COR-L47 (cell line): ENCODE measurements around the gene ZNF573.
"Not testable (repeated sequence)": the region's sequence is repeated elsewhere in the genome, so short reads cannot be mapped to it uniquely, and the experiment has no call there.

Source experiments
- DNase-seq: peaks from one replicate; lab custom pipeline; 2025; lab: John Stamatoyannopoulos, UW

The ZNF573 gene

DNA sequence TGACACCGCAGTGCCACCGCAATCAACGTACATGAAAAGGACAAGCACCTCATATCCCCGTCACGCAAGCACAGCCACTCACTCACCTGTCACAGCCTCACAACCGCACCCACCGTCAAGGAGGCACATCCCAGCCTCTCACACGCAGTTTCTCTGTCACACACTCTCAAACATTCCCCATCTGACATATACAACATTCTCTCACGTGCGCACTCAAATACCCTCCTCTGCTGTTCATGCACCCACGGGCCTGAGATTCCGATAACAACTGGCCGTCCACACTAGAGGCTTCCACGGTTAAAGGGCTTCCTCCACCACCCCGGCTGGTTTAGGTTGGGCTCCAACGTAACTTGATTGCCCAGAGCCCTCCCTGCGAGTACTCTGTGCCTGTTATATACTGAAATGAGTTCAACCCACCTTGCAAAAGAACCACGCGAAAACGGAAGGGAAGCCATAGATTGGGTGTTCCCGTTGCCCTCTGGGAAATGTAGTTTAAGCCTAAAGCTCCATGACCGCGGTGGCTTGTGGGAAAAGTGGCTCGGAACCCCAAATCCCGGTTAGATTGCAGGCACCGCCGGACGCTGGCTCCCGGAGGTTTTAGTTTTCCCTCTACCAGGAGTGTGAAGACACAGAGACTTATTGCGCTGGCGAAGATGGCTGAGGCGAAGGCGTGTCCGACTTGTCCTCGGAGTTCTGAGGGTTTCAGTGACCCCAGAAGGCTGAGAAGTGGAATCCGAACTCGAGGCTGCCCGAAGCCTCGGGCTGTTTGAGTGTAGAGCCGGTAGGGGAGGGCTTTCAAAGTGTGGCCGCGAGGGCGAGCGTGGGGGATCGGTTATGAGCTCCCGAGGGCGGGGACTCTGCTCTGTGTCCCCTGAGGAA lies at the start of gene ZNF573:
TSS of gene ZNF573 (minus strand) at position 460 of the 879 bp plus-strand sequence. CDS start 5,857 bp downstream, outside the sequence.
- peak; percentile 78 for DNase-seq

DNA sequence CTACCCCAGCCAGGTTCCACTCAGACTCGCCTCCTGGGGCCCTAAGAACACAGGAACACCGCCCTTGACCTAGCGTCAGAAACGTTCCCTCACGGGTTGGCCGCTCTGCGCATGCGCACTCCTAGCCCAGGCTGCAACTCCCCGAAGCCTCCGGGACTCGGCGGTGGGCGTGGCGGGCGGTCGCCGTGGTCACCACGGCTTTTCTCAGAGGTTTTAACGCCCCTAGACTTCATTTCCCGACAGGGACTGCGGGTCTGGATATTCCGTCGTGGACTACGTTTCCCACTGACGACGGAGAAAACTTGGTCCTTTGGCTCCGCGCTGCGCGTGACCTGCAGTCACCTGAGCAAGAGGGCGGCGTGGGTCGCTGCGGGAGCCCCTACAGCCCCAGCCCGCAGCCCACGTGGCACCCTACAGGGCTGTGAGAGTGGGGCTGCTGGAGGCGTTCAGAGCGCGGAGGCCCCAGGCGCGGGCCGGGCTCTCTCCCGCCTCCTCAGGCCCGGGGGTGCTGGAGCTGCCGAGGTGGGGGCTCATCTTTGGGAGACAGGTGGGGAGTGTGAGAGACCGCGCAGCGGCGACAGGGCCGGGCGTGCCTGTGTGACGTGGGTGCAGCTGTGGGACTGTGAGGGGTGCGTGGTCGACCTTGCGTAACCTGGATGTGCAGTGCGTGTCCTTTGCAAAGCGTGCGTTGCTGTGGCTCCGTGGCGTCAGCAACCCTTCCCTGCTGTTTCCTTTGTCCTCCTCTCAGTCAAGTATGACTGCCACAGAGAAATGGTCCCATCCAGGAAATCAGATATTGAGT lies 38.0 kb upstream of the ZNF573 start:
- no peak for DNase-seq

GRCh38 chr19:37815611-37816010 lies 36.2 kb upstream of the ZNF573 start:
- DNase-seq, result not testable (repeated sequence)

GRCh38 chr19:37813340-37813739 lies 34.0 kb upstream of the ZNF573 start:
- no peak for DNase-seq

DNA sequence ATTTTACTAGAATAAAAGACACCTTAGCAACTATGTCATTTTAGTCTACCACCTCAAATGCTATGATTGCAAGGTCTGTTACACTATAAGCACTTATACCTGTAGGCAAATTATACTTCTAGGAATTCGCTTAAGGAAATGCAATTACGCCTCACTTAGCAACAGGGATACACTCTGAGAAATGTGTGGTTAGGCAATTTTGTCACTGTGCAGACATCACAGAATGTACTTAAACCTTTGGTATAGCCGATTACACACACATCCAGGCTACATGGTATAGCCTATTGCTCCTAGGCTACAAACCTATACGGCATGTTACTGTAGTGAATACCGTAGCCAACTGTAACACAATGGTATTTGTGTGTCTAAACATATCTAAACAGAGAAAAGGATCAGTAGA lies 30.0 kb upstream of the ZNF573 start:
- no peak for DNase-seq

- DNase-seq, result no peak
These were observed 24.0 kb upstream of the ZNF573 start for GRCh38 chr19:37803249-37803840.

DNA sequence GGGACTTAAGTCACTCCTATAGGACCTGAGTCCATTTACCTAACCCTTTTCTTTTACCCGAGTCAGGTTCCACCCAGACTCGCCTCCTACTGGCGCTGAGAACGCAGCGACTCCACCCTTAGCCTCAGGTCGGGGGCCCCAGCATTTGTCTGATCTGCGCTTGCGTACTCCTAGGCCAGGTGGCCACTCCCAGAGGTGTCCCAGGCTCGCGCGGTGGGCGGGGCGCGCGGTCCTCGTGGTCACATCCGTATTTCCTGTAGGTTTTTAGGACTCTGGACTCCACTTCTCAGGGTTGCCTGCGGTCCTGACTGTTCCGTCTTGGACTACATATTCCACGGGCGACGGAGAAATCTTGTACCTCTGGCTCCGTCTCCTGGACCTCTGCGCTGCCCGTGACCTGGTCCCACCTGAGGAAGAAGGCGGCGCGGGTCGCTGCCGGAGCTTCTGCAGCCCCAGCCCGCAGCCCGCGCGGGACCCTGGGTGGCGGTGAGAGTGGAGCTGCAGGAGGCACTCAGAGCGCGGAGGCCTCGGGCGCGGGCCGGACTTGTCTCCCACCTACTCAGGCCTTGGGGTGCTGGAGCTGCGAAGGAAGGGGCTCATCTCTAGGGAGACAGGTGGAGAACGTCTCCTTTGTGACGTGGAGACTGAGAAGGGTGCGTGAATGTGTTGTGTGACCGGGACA lies 11.0 kb upstream of the ZNF573 start:
- no peak for DNase-seq

DNA sequence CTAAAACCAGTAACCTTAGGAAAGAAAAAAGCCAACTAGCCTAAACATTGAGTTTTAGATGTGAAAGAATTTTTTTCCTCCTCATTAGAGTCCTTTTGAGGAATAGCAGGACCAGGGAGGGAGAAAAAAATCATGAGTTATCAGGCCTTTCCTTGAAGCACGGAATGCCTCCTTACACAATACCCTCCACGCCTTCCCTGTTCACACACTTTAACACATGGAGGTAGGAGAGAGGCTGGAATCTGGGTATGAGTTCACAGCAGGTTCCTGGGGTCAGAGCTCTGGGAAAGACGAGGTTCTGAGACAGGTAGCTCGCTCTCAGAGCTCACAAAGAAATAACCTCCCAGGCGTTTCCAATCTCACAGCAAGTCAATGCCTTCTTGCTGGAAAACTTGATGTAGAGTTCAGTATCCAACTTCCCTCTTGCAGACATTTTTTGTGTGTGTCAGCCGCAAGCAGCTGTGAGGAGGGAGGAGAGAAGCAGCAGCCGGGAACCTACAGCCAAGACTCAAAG lies 716 bp downstream of the ZNF573 start:
- no peak for DNase-seq

- DNase-seq, result no peak
These were observed 8.4 kb downstream of the ZNF573 start for GRCh38 chr19:37770985-37771384.

- no peak for DNase-seq
These were observed 15.9 kb downstream of the ZNF573 start for GRCh38 chr19:37763488-37763887.

DNA sequence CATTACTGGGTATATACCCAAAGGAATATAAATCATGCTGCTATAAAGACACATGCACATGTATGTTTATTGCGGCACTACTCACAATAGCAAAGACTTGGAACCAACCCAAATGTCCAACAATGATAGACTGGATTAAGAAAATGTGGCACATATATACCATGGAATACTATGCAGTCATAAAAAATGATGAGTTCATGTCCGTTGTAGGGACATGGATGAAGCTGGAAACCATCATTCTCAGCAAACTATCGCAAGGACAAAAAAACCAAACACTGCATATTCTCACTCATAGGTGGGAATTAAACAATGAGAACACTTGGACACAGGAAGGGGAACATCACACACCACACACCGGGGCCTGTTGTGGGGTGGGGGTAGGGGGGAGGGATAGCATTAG lies 21.7 kb downstream of the ZNF573 start:
- DNase-seq, result not testable (repeated sequence)

GRCh38 chr19:37738371-37738770 lies 41.0 kb downstream of the ZNF573 start:
- no peak for DNase-seq

- DNase-seq, result no peak
These were observed 54.2 kb downstream of the ZNF573 start for GRCh38 chr19:37725181-37725580.

GRCh38 chr19:37719927-37720265 lies 59.5 kb downstream of the ZNF573 start:
- no peak for DNase-seq

DNA sequence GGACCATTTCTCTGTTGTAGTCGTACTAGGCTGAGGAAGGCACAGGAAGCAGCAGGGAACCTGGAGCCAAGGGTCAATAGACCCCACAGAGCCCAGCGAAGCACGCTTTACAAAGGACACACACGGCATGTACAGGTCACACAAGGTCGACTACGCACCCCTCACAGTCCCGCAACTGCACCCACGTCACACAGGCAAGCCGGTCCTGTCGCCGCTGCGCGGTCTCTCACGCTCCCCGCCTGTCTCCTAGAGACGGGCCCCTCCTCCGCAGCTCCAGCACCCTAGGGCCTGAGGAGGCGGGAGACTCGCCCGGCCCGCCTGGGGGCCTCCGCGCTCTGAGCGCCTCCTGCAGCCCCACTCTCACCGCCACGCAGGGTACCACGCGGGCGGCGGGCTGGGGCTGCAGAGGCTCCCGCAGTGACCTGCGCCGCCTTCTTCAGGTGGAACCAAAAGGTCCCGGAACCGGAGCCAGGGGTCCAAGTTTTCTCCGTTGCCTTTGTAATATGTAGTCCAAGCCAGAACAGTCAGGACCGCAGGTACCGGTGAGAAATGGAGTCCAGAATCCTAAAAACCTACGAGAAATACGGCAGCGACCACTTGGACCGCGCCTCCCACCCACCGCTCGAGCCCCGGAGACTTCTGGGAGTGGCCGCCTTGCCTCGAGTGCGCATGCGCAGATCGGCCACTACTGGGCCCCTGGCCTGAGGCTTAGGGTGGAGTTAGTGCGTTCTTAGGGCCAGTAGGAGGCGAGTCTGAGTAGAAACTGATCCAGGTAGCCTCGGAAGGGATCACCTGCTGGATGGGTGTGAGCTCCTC lies 60.1 kb downstream of the ZNF573 start, which contains the start of gene ZNF607:
TSS of gene ZNF607 (minus strand) at position 651 of the 816 bp plus-strand sequence. CDS start 8,143 bp downstream, outside the sequence.
- peak; percentile 95 for DNase-seq

DNA sequence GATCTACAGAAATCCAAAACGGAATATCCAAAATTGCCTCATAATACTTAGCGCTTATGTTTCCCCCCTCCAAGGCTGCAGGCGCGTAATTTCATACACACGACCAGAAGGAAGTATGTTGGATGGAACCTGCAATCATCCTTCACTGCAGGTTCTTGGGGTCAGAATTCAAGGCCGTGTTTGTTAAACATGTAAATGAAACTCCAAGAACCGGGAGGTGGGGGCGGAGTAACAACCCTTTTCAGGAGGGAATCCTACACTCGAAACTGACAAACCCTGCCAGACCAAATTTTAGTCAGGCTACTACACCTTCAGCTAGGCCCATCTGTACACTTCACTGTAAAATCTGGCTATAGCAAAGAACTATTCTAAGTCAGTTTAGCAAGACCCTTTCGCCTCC lies 61.1 kb downstream of the ZNF573 start:
- no peak for DNase-seq

DNA sequence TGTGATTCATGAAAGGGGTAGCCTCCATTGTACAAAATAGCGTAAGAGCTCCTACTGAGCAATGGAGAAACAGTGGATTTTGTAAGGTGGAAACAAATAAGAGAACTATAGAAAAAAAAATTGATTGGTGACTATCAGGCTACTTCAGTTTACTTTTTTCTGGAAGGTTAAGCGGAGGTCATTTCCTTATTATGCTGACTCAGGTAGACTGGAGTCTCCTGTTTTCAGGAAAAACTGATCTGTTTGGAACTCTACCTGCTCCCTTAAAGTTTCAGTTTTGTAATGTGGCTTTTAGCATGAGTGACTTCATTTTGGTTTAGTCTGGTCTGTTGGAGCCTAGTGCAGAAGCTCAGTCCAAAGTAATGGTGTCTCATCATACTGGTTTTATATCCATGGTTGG lies 63.2 kb downstream of the ZNF573 start:
- no peak for DNase-seq

DNA sequence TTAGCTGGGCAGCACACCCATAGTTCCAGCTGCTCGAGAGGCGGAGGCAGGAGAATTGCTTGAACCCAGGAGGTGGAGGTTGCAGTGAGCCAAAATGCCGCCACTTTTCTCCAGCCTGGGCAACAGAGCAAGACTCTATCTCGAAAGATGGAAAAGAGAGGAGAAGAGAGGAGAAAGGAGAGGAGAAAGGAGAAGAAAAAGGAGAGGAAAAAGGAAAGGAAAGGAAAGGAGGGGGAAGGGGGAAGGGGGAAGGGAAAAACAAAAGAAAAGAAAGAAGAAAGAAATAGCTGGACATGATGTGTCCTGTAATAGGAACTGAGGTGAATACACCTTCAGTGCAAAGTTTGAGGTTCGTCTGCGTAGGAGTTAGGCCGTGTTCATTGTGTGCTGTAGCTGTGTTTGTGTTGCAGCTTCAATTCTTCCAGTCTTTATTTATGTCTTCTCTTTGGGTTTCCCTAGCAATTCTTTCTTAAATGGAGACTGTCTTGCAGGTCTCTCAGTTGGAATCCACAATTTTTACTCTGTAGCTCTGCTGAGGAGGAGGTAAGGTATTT lies 73.3 kb downstream of the ZNF573 start:
- no peak for DNase-seq

GRCh38 chr19:37699057-37699456 lies 80.3 kb downstream of the ZNF573 start:
- no peak for DNase-seq

DNA sequence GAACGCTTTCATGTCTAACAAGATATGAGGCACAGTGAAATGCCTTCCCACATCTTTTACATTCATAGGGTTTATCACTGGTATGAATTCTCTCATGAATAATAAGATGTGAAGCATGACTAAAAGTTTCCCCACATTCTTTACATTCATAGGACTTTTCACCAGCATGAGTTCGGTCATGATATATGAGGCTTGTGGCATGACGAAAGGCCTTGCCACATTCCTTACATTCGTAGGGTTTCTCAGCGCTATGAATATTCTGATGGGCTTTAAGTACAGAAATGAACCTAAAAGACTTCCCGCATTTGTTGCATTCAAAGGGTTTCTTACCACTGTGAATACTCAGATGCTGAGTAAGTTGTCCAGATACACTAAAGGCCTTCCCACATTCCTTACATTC lies 81.2 kb downstream of the ZNF573 start:
- DNase-seq, result no peak
